H1 (cell line): ENCODE results near the gene LMTK2. TPM values are rescaled to one million over a fixed set of nuclear protein-coding genes. Genes with fewer than 3 reads are reported as not detected.

Experiments
- CTCF ChIA-PET: fragments of 300-600 bp; sonication (Branson Sonifier 250); formaldehyde crosslinking; loops from one replicate; lab custom pipeline; 2021; ENCODE audit not compliant: partially characterized antibody; lab: Charles Lee
- POLR2A ChIA-PET: fragments of 300-600 bp; sonication (Branson Sonifier 250); formaldehyde crosslinking; loops from one replicate; lab custom pipeline; 2021; ENCODE audit warnings: inconsistent platforms; ENCODE audit not compliant: partially characterized antibody; lab: Charles Lee
- DNase-seq, 2 experiments: peaks; one replicate each; pipeline versions ENCODE4 v3.0.0 to v3.0.0-alpha.2; 2010 to 2022; ENCODE audit warnings: low spot score in 2 of 2, low read depth in 1 of 2, mixed read lengths in 1 of 2
- FAIRE-seq: peaks from 2 replicates; lab custom pipeline; 2011; peaks lifted over from hg19 to GRCh38; lab: Jason Lieb, UNC
- H2AFZ ChIP-seq: 2 replicates; pipeline ENCODE4 v1.8.1; 2012; ENCODE audit warnings: low read length, inconsistent platforms
- H2AK5ac ChIP-seq: 2 replicates; pipeline ENCODE4 v1.6.1; 2013; ENCODE audit warnings: low read depth, low read length
- H2BK120ac ChIP-seq: replicated peaks from 2 replicates; pipeline ENCODE3; 2013; ENCODE audit warnings: low read depth, low read length, inconsistent platforms
- H2BK12ac ChIP-seq: 2 replicates; pipeline ENCODE4 v1.6.1; 2013; ENCODE audit warnings: low read depth, low read length
- H2BK15ac ChIP-seq: 2 replicates; pipeline ENCODE4 v1.6.1; 2013; ENCODE audit warnings: low read length
- H2BK20ac ChIP-seq: 2 replicates; pipeline ENCODE4 v1.6.1; 2013; ENCODE audit warnings: low read length
- H2BK5ac ChIP-seq: 2 replicates; pipeline ENCODE4 v1.6.1; 2013; ENCODE audit warnings: low read depth, low read length
- H3K14ac ChIP-seq: 2 replicates; pipeline ENCODE4 v1.6.1; 2013; ENCODE audit warnings: inconsistent platforms; ENCODE audit not compliant: insufficient read length
- H3K18ac ChIP-seq: 2 replicates; pipeline ENCODE4 v1.6.1; 2013; ENCODE audit warnings: low read length; ENCODE audit errors: extremely low read depth
- H3K23ac ChIP-seq: 2 replicates; pipeline ENCODE4 v1.6.1; 2013; ENCODE audit warnings: inconsistent platforms; ENCODE audit not compliant: insufficient read length
- H3K23me2 ChIP-seq: 2 replicates; pipeline ENCODE4 v1.6.1; 2013; ENCODE audit warnings: low read depth, low read length
- H3K27ac ChIP-seq: 2 replicates; pipeline ENCODE4 v1.6.1; 2011; ENCODE audit warnings: low read depth, low read length, inconsistent platforms
- H3K27me3 ChIP-seq, 4 experiments: replicated peaks in 1 of 4; 1 replicate in 1 of 4; 2 replicates in 3 of 4; pipeline versions ENCODE4 v1.6.1 to v1.8.1; 2011 to 2013; ENCODE audit warnings: low read length in 3 of 4, mild to moderate bottlenecking in 3 of 4, inconsistent platforms in 2 of 4, mixed read lengths in 2 of 4, moderate library complexity in 1 of 4; ENCODE audit not compliant: control insufficient read depth in 3 of 4, insufficient read depth in 3 of 4; ENCODE audit errors: extremely low read depth in 1 of 4
- H3K36me3 ChIP-seq, 4 experiments: 2 replicates each; pipeline versions ENCODE4 v1.6.1 to v1.8.1; 2011 to 2013; ENCODE audit warnings: mild to moderate bottlenecking in 4 of 4, low read length in 3 of 4, moderate library complexity in 2 of 4, control low read depth in 1 of 4, inconsistent platforms in 1 of 4; ENCODE audit not compliant: insufficient read depth in 4 of 4, control insufficient read depth in 2 of 4
- H3K4ac ChIP-seq: replicated peaks from 2 replicates; pipeline ENCODE3; 2013; ENCODE audit warnings: low read length, low read depth, mixed read lengths, inconsistent platforms; ENCODE audit not compliant: insufficient read length
- H3K4me1 ChIP-seq, 4 experiments: replicated peaks in 1 of 4; 1 replicate in 1 of 4; 2 replicates in 3 of 4; pipeline versions ENCODE4 v1.6.1 to v1.8.1; 2011 to 2013; ENCODE audit warnings: low read length in 3 of 4, inconsistent platforms in 2 of 4, mixed read lengths in 1 of 4; ENCODE audit not compliant: insufficient read depth in 4 of 4, control insufficient read depth in 3 of 4
- H3K4me2 ChIP-seq, 2 experiments: 2 replicates each; pipeline versions ENCODE4 v1.6.1 to v1.8.1; 2011 to 2013; ENCODE audit warnings: low read depth in 2 of 2, low read length in 2 of 2, control low read depth in 1 of 2, inconsistent platforms in 1 of 2, mild to moderate bottlenecking in 1 of 2; ENCODE audit not compliant: insufficient read depth in 1 of 2
- H3K4me3 ChIP-seq, 4 experiments: fragments of 200-600, 300-600 bp in 1 of 4; sonication (generic), shearing (Covaris generic), sonication (Bioruptor Twin) in 1 of 4; 2 replicates each; pipeline versions ENCODE4 v1.5.1 to v1.8.1; 2011 to 2016; ENCODE audit warnings: low read length in 4 of 4, low read depth in 3 of 4, control low read depth in 2 of 4, inconsistent platforms in 2 of 4, mild to moderate bottlenecking in 2 of 4, mixed read lengths in 1 of 4, moderate library complexity in 1 of 4; ENCODE audit not compliant: insufficient read depth in 2 of 4; ENCODE audit errors: extremely low read depth in 1 of 4
- H3K56ac ChIP-seq: replicated peaks from 2 replicates; pipeline ENCODE3; 2013; ENCODE audit warnings: low read depth, mild to moderate bottlenecking, mixed read lengths, low read length, inconsistent platforms; ENCODE audit not compliant: insufficient read length
- H3K79me1 ChIP-seq: 2 replicates; pipeline ENCODE4 v1.6.1; 2013; ENCODE audit warnings: low read depth, low read length, control low read depth
- H3K79me2 ChIP-seq, 2 experiments: 2 replicates each; pipeline versions ENCODE4 v1.6.1 to v1.8.1; 2012 to 2013; ENCODE audit warnings: low read length in 2 of 2, mild to moderate bottlenecking in 2 of 2, inconsistent platforms in 1 of 2; ENCODE audit not compliant: insufficient read depth in 2 of 2, control insufficient read depth in 1 of 2
- H3K9ac ChIP-seq, 4 experiments: replicated peaks in 1 of 4; 1 replicate in 1 of 4; 2 replicates in 3 of 4; pipeline versions ENCODE4 v1.6.1 to v1.8.1; 2011 to 2013; ENCODE audit warnings: low read depth in 3 of 4, low read length in 3 of 4, control low read depth in 2 of 4, mild to moderate bottlenecking in 2 of 4, moderate library complexity in 2 of 4, inconsistent platforms in 1 of 4; ENCODE audit errors: extremely low read depth in 1 of 4
- H3K9me3 ChIP-seq, 2 experiments: 2 replicates each; pipeline versions ENCODE4 v1.6.1 to v1.8.1; 2012 to 2013; ENCODE audit warnings: mild to moderate bottlenecking in 2 of 2, moderate library complexity in 2 of 2, control low read depth in 1 of 2, inconsistent platforms in 1 of 2, low read depth in 1 of 2, low read length in 1 of 2, mixed read lengths in 1 of 2; ENCODE audit not compliant: insufficient read depth in 2 of 2
- H4K20me1 ChIP-seq, 2 experiments: replicated peaks in 1 of 2; 2 replicates each; pipeline versions ENCODE3 to v1.8.1; 2011 to 2013; ENCODE audit warnings: inconsistent platforms in 2 of 2, low read length in 2 of 2, mild to moderate bottlenecking in 1 of 2; ENCODE audit not compliant: insufficient read depth in 2 of 2, control insufficient read depth in 1 of 2
- H4K5ac ChIP-seq: 2 replicates; pipeline ENCODE4 v1.6.1; 2013; ENCODE audit warnings: low read length, low read depth, mixed read lengths, inconsistent platforms; ENCODE audit not compliant: insufficient read length
- H4K8ac ChIP-seq: 2 replicates; pipeline ENCODE4 v1.8.0; 2013; ENCODE audit warnings: mild to moderate bottlenecking, moderate library complexity, low read length, inconsistent platforms; ENCODE audit not compliant: insufficient read depth; ENCODE audit errors: extremely low read depth
- H4K91ac ChIP-seq: replicated peaks from 2 replicates; pipeline ENCODE3; 2013; ENCODE audit warnings: low read length, mixed read lengths, inconsistent platforms; ENCODE audit not compliant: insufficient read length
- CBX5 ChIP-seq: fragments of 300-800, 300-1000 bp; sonication (generic); IDR thresholded peaks from 2 replicates; pipeline ENCODE4 v1.7.1; 2016; ENCODE audit warnings: antibody characterized with exemption, low read length, low read depth
- CBX8 ChIP-seq: fragments of 300-800, 300-1000 bp; sonication (generic); IDR thresholded peaks from 2 replicates; pipeline ENCODE4 v1.7.1; 2016; ENCODE audit warnings: low read depth, low read length, borderline replicate concordance
- CEBPB ChIP-seq: IDR thresholded peaks from 2 replicates; pipeline ENCODE4 v1.6.1; 2012; ENCODE audit warnings: low read depth, low read length
- CHD1 ChIP-seq: IDR thresholded peaks from 2 replicates; pipeline ENCODE4 v1.6.1; 2012; ENCODE audit warnings: low read depth, low read length, improper control_type of control experiment
- CTBP2 ChIP-seq: IDR thresholded peaks from 2 replicates; pipeline ENCODE4 v1.7.0; 2011; ENCODE audit warnings: borderline replicate concordance, mild to moderate bottlenecking, moderate library complexity, mixed read lengths, low read length; ENCODE audit not compliant: insufficient read depth, insufficient read length
- HDAC6 ChIP-seq: IDR thresholded peaks from one replicate; pipeline ENCODE4 v1.7.1; 2012; ENCODE audit warnings: low read depth, mild to moderate bottlenecking, inconsistent platforms, low read length, moderate library complexity
- KDM1A ChIP-seq: fragments of 200-600, 300-600 bp; sonication (generic); IDR thresholded peaks from 2 replicates; pipeline ENCODE4 v1.7.1; 2016; ENCODE audit warnings: mild to moderate bottlenecking, low read length, borderline replicate concordance
- NANOG ChIP-seq: IDR thresholded peaks from 2 replicates; pipeline ENCODE4 v1.6.1; 2011; ENCODE audit warnings: low read length, low read depth, mild to moderate bottlenecking, inconsistent platforms; ENCODE audit not compliant: insufficient read depth, poor library complexity, severe bottlenecking
- RBBP5 ChIP-seq: IDR thresholded peaks from 2 replicates; pipeline ENCODE4 v1.7.1; 2012; ENCODE audit warnings: low read depth, mild to moderate bottlenecking, inconsistent platforms, low read length, moderate library complexity, borderline replicate concordance
- SP4 ChIP-seq: IDR thresholded peaks from 2 replicates; pipeline ENCODE4 v1.6.1; 2012; ENCODE audit warnings: low read length, inconsistent platforms
- TCF12 ChIP-seq: IDR thresholded peaks from 2 replicates; pipeline ENCODE4 v1.6.1; 2011; ENCODE audit warnings: low read depth, mild to moderate bottlenecking, low read length
- WGBS, 2 experiments: shearing (Covaris generic) in 1 of 2; methylation state at CpG; one replicate each; pipeline versions ENCODE4 v1.1.6 to v1.1.7; 2013 to 2015; ENCODE audit warnings: low lambda C conversion rate in 2 of 2, mixed read lengths in 2 of 2, inconsistent platforms in 1 of 2, low coverage in 1 of 2, missing lambda C conversion rate in 1 of 2; ENCODE audit not compliant: insufficient replicate concordance in 2 of 2, insufficient coverage in 1 of 2, insufficient read length in 1 of 2; ENCODE audit errors: extremely low coverage in 1 of 2, missing lambda C conversion rate in 1 of 2; 5-methylcytosine and 5-hydroxymethylcytosine counted together
- polyA plus RNA-seq, 7 experiments: library from polyadenylated mRNA; depleted of rRNA in 3 of 7; stranded (reverse) in 5 of 7; unstranded in 2 of 7; fragments of >200 nt in 5 of 7; fragments of 200-250 nt in 2 of 7; gene quantifications; 1 replicate in 5 of 7; 2 replicates in 1 of 7; 4 replicates in 1 of 7; pipeline versions ENCODE4 v1.2.1 to v1.2.3, GENCODE V29; 2011 to 2013; ENCODE audit warnings: missing spikeins in 2 of 7, mixed read lengths in 2 of 7
- total RNA-seq: library from RNA; stranded (reverse); fragmentation: NEBNext Ultra II Directional; extraction: Animal tissue kit (Norgen Biotek cat#: 25700); gene quantifications from 2 replicates; pipeline ENCODE4 v1.2.1, GENCODE V29; 2021
- TF ChIP-seq, protein P1 (sequence below): IDR thresholded peaks from 2 replicates; pipeline ENCODE4 v1.6.1; 2011; ENCODE audit warnings: low read depth, mild to moderate bottlenecking, low read length; ENCODE audit not compliant: insufficient read depth

LMTK2 gene
- total and polyA plus RNA-seq, 2 of the 8 experiments (the other 6 are each of a cell fraction or from before 2014, with no cell fraction given): 9.7 to 30.7 TPM

DNA sequence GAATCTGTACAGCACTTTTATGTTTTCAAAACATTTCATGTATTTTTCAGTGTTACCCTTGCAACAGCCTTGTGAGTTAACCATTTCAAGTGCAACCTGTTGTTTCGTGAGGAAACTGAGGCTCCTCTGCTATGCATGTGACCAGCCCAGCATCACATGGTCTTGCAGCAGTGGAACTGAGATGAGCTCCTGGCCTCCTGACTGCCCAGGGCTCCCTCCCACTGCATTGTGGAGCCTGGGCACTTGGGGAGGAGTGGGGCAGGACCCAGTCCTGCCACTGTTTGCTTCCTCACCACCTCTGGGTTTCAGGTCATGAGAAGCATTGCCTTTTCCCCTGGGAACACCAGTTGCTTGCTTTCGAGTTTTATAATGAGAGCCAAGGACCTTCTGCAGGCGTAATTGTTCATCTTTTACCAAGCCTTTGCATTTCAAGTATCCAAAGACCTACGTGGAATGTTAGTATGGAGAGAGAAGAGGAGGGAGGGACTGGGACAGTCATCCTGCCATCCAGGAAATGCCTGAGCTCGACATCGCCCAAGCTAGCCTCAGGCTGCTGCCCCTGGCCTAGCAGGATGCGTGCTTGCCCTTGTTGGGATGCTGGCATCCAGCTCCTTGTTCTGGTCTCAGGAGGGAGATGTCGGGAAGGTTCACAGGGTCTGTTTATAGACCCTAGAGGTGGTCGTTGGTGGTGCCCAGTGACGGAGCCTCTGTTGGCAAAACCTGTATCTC, 72.3 kb downstream of the LMTK2 start:
- no peak overlapping the region for H2BK120ac ChIP-seq
- peaks cover 0 to 2% (median 0%) of the 10 kb centered on the region in 4 experiments; a peak in 4 of 7 replicates for H3K4me1 ChIP-seq
- H3K4me2 ChIP-seq: no peak overlapping the region
- peaks cover 0 to 11% (median 0%) of the 10 kb centered on the region in 4 experiments; a peak in 4 of 8 replicates for H3K36me3 ChIP-seq
- H3K23me2 ChIP-seq: no peaks in the 10 kb centered on the region
- H2BK5ac ChIP-seq: no peak overlapping the region; the same call in 1 of the 2 replicates
- no peak overlapping the region; the same call in 1 of the 2 replicates for H2AK5ac ChIP-seq
- peaks cover 0 to 7% of the 10 kb centered on the region in 2 experiments for H4K20me1 ChIP-seq
- no peak overlapping the region for H2BK20ac ChIP-seq
- no peak overlapping the region for H4K5ac ChIP-seq
- peaks cover 4% of the 10 kb centered on the region for H3K79me1 ChIP-seq
- WGBS, 2 experiments: 90% methylated on average over 10 of the region's 10 CpGs; no CpG with 5 or more reads in 1 of the 2 experiments
- no peak overlapping the region for H3K18ac ChIP-seq
- no peak overlapping the region for H3K23ac ChIP-seq
- no peak overlapping the region; the same call in 1 of the 2 replicates for H2BK12ac ChIP-seq
- no peak overlapping the region for H2BK15ac ChIP-seq
- no peak overlapping the region for H3K27ac ChIP-seq
- ChIA-PET POLR2A (interaction anchor here (0.6 to 1.4 kb wide), 3 partner anchors 13 to 48 kb away, joined by 3 read pairs; no protein-coding TSS in a partner anchor), CTCF (interaction anchor here (0.6 to 8.8 kb wide), 5 partner anchors 12 to 165 kb away, joined by 3 to 75 read pairs (median 4); no protein-coding TSS in a partner anchor)
- no peak overlapping the region; a peak in 1 of 7 replicates for H3K9ac ChIP-seq
- no peaks in the 10 kb centered on the region for H3K79me2 ChIP-seq
- H3K56ac ChIP-seq: no peak overlapping the region
- DNase-seq: peak in 1 of 2 experiments; percentile 25
- H3K9me3 ChIP-seq: no peaks in the 10 kb centered on the region
- no peak overlapping the region for H4K8ac ChIP-seq
- H3K4me3 ChIP-seq: no peak overlapping the region
- no peak overlapping the region for H3K4ac ChIP-seq
- no peak for FAIRE-seq
- no peaks in the 10 kb centered on the region for H3K27me3 ChIP-seq
- H2AFZ ChIP-seq: no peak overlapping the region
- no peak overlapping the region for H4K91ac ChIP-seq
- no peak overlapping the region for H3K14ac ChIP-seq
- TF ChIP-seq CBX8 (no peak), CHD1 (no peak), SP4 (no peak), CEBPB (no peak), KDM1A (no peak), CTBP2 (no peak), TCF12 (no peak), RBBP5 (no peak), CBX5 (no peak), HDAC6 (no peak), NANOG (no peak)
- TF ChIP-seq, protein P1, sequence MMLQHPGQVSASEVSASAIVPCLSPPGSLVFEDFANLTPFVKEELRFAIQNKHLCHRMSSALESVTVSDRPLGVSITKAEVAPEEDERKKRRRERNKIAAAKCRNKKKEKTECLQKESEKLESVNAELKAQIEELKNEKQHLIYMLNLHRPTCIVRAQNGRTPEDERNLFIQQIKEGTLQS: no peak
